PFSK-1 (cell line): ENCODE measurements around the gene PELI2.

Experiments used
- FOXP2 ChIP-seq: optimal IDR thresholded peaks from 2 replicates; pipeline ENCODE3; 2011; ENCODE audit warnings: borderline replicate concordance, control low read depth, inconsistent platforms; ENCODE audit not compliant: insufficient read depth; ENCODE audit errors: extremely low read length, extremely low read depth
- POLR2AphosphoS5 ChIP-seq: IDR thresholded peaks from 2 replicates; pipeline ENCODE4 v1.6.1; 2012; ENCODE audit warnings: low read depth, mild to moderate bottlenecking, control low read depth, low read length, moderate library complexity
- SIN3A ChIP-seq: IDR thresholded peaks from 2 replicates; pipeline ENCODE4 v1.6.1; 2012; ENCODE audit warnings: mild to moderate bottlenecking, low read length, moderate library complexity, borderline replicate concordance; ENCODE audit not compliant: insufficient read depth
- TAF1 ChIP-seq: IDR thresholded peaks from 2 replicates; pipeline ENCODE4 v1.6.1; 2012; ENCODE audit warnings: low read length, control low read depth, borderline replicate concordance; ENCODE audit not compliant: insufficient read depth
- TF ChIP-seq, protein P1 (sequence below), 2 experiments: IDR thresholded peaks; 2 replicates each; pipeline versions ENCODE4 v1.6.1 to v1.8.0; 2011 to 2012; ENCODE audit warnings: low read depth in 2 of 2, low read length in 2 of 2, control low read depth in 1 of 2, inconsistent platforms in 1 of 2, mild to moderate bottlenecking in 1 of 2, moderate library complexity in 1 of 2; ENCODE audit not compliant: insufficient read depth in 1 of 2

The PELI2 gene

DNA sequence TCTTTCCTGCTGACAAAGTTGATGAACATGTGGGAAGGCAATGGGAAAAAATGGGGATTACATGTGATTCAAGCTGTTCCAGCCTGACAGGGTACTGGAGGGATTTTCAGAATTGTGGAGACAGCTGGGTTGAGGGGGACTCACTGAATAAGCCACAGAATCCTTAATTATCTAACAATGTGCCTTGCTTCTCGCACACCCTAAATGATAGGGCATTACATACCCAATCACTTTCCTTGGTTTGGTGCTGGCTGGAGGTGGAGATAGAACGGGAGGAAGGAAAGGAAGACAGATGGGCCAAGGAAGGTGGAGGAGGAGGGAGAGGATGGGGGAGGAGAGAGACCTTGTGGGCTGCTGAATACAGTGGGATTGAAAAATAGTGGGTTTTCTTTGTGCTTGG lies 20.7 kb downstream of the PELI2 start:
- TF ChIP-seq SIN3A (no peak), TAF1 (no peak), POLR2AphosphoS5 (no peak), FOXP2 (no peak)
- TF ChIP-seq, protein P1, sequence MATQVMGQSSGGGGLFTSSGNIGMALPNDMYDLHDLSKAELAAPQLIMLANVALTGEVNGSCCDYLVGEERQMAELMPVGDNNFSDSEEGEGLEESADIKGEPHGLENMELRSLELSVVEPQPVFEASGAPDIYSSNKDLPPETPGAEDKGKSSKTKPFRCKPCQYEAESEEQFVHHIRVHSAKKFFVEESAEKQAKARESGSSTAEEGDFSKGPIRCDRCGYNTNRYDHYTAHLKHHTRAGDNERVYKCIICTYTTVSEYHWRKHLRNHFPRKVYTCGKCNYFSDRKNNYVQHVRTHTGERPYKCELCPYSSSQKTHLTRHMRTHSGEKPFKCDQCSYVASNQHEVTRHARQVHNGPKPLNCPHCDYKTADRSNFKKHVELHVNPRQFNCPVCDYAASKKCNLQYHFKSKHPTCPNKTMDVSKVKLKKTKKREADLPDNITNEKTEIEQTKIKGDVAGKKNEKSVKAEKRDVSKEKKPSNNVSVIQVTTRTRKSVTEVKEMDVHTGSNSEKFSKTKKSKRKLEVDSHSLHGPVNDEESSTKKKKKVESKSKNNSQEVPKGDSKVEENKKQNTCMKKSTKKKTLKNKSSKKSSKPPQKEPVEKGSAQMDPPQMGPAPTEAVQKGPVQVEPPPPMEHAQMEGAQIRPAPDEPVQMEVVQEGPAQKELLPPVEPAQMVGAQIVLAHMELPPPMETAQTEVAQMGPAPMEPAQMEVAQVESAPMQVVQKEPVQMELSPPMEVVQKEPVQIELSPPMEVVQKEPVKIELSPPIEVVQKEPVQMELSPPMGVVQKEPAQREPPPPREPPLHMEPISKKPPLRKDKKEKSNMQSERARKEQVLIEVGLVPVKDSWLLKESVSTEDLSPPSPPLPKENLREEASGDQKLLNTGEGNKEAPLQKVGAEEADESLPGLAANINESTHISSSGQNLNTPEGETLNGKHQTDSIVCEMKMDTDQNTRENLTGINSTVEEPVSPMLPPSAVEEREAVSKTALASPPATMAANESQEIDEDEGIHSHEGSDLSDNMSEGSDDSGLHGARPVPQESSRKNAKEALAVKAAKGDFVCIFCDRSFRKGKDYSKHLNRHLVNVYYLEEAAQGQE (IDR thresholded peaks at IDR 0.05; ENCODE audit: insufficient read depth in 1 of 2, low read depth in 2 of 2, low read length in 2 of 2): no peak

DNA sequence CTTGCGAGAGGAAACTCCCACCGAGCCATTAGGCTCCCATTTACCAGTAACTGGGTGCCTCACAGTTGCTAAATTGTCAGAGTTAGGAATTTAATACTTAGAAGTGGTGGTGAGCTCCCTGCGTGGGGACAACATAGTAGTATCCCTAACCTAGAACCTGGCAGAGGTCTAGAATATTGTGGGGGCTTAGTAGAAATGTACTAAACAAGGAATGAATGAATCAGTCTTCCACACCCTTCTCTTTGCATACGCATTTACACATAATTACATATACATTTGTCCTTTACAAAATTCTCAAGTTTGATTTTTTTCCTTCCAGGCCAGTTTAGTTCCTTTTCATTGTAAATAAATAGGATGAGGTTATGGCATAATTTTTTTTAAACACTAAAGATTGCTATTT lies 24.1 kb downstream of the PELI2 start:
- TF ChIP-seq POLR2AphosphoS5 (no peak), FOXP2 (no peak), TAF1 (no peak), SIN3A (no peak)
- TF ChIP-seq, protein P1 (IDR thresholded peaks at IDR 0.05; ENCODE audit: insufficient read depth in 1 of 2, low read depth in 2 of 2, low read length in 2 of 2): no peak

DNA sequence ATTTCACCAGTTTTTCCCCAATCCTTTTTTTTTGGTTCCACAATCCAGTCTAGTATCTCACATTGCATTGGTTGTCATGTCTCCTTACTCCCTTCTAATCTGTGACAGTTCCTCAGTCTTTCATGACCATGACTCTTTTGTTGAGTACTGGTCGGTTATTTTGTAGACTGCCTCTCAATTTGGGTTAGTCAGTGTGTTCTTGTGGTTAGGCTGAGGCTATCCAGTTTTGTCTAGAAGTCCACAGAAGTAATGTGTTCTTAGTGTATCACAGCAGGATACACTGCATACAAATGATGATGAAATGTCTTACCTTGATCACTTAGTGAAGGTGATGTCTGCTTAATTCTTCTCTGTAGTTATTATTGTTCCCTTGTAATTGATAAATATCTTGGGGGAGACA lies 24.8 kb downstream of the PELI2 start:
- TF ChIP-seq POLR2AphosphoS5 (no peak), FOXP2 (no peak), SIN3A (no peak), TAF1 (no peak)
- TF ChIP-seq, protein P1 (IDR thresholded peaks at IDR 0.05; ENCODE audit: insufficient read depth in 1 of 2, low read depth in 2 of 2, low read length in 2 of 2): no peak

DNA sequence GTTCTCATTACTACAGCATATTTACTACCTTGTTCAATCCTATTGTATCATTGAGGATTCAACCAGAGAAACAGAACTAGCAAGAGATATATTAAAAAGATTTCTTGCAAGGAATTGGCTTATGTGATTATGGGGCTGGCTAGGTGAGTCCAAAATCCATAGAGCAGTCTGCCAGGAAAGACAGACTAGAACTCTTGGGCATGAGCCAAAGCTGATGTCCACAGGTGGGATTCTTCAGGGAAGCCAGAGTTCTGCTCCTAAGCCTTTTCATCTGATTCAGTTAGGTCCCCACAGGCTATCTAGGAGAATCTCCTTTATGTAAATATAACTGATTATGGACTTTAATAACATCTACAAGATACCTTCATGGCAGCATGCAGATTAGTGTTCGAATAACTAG lies 26.0 kb downstream of the PELI2 start:
- no peak for TF ChIP-seq FOXP2
- no peak for TF ChIP-seq TAF1
- no peak for TF ChIP-seq POLR2AphosphoS5
- no peak for TF ChIP-seq SIN3A
- TF ChIP-seq, protein P1 (IDR thresholded peaks at IDR 0.05; ENCODE audit: insufficient read depth in 1 of 2, low read depth in 2 of 2, low read length in 2 of 2): no peak

DNA sequence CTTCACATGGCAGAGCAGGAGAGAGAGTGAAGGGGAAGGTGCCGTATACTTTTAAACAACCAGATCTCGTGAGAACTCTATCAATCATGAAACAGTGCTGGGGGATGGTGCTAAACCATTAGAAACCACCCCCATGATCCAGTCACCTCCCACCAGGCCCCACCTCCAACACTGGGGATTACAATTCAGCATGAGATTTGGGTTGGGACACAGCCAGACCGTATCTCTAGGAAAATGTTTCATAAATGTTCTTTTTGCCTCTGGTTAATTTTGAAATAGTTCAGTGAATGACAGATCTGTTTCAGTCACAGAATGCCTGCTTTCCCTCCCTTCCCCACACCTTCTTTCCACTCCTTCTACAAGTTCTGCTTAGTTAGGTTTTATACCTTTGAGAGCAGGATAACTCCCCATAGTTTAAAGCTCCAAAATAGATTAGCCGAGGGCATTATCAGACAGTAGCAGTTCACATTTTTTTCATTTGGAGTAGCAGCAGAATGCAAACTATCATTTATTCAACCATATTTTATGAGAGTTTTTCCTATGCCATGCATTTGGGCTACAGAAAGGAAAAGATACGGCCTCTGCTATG lies 27.1 kb downstream of the PELI2 start:
- no peak for TF ChIP-seq SIN3A
- TF ChIP-seq FOXP2: no peak
- TF ChIP-seq, protein P1 (IDR thresholded peaks at IDR 0.05; ENCODE audit: insufficient read depth in 1 of 2, low read depth in 2 of 2, low read length in 2 of 2): no peak
- TF ChIP-seq POLR2AphosphoS5: no peak
- TF ChIP-seq TAF1: no peak
